ENCODE data around the gene CSF1.

DNA sequence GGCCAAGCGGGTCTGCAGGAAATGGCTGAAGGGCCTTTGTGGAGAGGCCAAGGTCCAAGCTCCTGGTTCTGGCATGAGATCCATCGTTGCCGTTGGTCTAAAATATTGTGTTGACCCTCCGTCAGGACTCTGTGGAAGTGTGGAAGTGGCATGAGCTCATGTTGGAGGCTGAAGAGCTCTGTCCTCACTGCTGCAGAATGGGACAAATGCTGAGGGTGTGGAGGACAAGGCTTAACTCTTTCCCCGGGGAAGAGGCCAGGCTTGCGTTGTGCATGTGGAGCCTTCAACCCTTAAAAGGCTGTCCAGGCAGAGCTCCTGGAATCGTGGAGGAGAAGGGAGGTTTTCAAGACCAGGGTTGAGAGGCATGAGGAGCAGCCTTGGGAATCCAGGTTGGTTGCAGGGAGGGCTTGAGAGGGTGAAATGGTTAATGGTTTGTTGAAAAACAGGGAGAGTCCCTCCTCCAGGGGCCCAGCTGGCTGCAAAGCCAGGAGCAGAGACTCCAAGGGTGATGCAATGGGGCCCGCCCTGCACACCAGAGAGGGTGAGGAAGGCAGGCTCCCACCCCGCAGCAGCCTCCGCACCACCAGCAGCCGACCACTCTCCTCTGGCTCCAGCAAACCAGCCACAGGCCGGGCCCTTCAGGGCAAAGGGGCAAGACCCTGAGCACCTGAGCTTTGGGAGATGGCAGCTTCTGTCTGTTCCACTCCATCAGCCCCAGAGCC is 67.2 kb downstream of the CSF1 start:
- TF ChIP-seq EZH2phosphoT487 (IDR thresholded peaks at IDR 0.05; ENCODE audit: insufficient read depth, low read depth) = no peak
- no peak for TF ChIP-seq EZH2 (IDR thresholded peaks at IDR 0.05; ENCODE audit: insufficient read depth, poor library complexity, severe bottlenecking)

Data from GM23248 (cell line).